ENCODE data around the gene ZNF329. TPM values are rescaled to one million over a fixed set of nuclear protein-coding genes. Genes with fewer than 3 reads are reported as not detected.
A peak's percentile ranks its signal among the peaks of the same experiment; 100 is the strongest.

The ZNF329 gene
- total and polyA plus RNA-seq, 4 donors: 19.8 to 34.5 (median 26.0) TPM

- 97% methylated on average over 6 of the region's 12 CpGs for WGBS (ENCODE audit: insufficient coverage)
- Histone ChIP-seq H3K9me3 (ENCODE audit: control insufficient read depth, insufficient read depth, low read length) (peaks cover 64% of the 10 kb centered on the region), H3K36me3 (ENCODE audit: control insufficient read depth, insufficient read depth, low read length) (peaks cover 59% of the 10 kb centered on the region), H3K4me1 (ENCODE audit: control insufficient read depth, insufficient read depth, low read length) (no peaks in the 10 kb centered on the region), H3K27ac (ENCODE audit: low read depth, low read length) (no peak overlapping the region), H3K4me3 (ENCODE audit: low read depth, low read length) (no peak overlapping the region), H3K27me3 (ENCODE audit: control insufficient read depth, insufficient read depth, low read length) (no peaks in the 10 kb centered on the region)
- DNase-seq (ENCODE audit: low read depth in 4 of 6, low spot score in 6 of 6): no peak
Measured at GRCh38 chr19:58128041-58128685, 22.4 kb downstream of the ZNF329 start.

DNA sequence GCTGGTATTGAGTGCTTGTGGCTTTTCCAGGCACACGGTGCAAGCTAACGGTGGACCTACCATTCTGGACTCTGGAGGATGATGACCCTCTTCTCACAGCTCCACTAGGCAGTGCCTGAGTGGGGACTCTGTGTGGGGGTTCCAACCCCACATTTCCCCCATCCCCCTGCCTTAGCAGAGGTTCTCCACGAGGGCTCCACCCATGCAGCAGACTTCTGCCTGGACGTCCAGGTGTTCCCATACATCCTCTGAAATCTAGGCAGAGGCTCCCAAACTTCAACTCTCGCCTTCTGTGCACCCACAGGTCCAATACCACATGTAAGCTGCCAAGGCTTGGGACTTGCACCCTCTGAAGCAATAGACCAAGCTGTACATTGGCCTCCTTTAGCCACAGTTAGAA is 27.2 kb downstream of the ZNF329 start:
- Histone ChIP-seq H3K4me1 (ENCODE audit: control insufficient read depth, insufficient read depth, low read length) (no peaks in the 10 kb centered on the region), H3K36me3 (ENCODE audit: control insufficient read depth, insufficient read depth, low read length) (peaks cover 19% of the 10 kb centered on the region), H3K4me3 (ENCODE audit: low read depth, low read length) (no peak overlapping the region), H3K27me3 (ENCODE audit: control insufficient read depth, insufficient read depth, low read length) (no peaks in the 10 kb centered on the region), H3K27ac (ENCODE audit: low read depth, low read length) (no peak overlapping the region), H3K9me3 (ENCODE audit: control insufficient read depth, insufficient read depth, low read length) (peaks cover 57% of the 10 kb centered on the region)
- 44% methylated on average over 3 of the region's 5 CpGs for WGBS (ENCODE audit: insufficient coverage)
- DNase-seq (ENCODE audit: low read depth in 4 of 6, low spot score in 6 of 6): no peak

DNA sequence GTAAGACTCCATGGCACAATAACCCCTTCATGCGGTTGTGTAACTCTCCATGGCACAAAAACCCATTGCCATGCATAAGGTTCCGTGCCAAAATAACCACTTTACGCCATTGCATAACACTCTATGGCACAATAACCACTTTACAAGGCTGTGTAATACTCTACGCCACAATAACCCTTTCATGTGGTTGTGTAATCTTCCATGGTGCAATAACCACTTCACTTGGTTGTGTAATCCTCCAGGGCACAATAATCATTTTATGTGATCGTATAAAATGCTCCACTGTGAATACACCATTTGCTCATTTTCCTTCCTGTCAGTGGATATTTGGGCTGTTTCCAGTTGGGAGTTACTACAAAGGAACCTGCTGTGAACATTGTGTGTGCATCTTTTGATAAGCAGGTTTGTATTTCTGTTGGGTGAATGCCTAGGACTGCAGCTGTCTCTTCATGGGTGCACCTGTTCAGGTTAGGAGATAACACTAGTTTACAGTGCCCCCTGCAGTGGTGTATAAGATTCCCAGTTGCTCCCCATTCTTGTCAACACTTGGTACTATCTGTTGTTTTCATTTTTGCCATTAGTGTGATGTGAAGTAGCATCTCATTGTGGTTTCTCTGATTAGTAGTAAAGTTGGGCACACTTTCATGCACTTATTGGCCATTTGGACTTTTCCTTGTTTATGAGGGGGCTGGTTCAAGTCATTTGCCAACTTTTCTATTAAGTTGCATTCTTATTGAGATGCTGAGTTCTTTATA is 31.4 kb downstream of the ZNF329 start:
- WGBS (ENCODE audit: insufficient coverage): 75% methylated on average over 4 of the region's 5 CpGs
- no peak for DNase-seq (ENCODE audit: low read depth in 4 of 6, low spot score in 6 of 6)
- H3K36me3 ChIP-seq (ENCODE audit: control insufficient read depth, insufficient read depth, low read length): no peaks in the 10 kb centered on the region
- peaks cover 9% of the 10 kb centered on the region for H3K4me1 ChIP-seq (ENCODE audit: control insufficient read depth, insufficient read depth, low read length)
- H3K27me3 ChIP-seq (ENCODE audit: control insufficient read depth, insufficient read depth, low read length): peaks cover 8% of the 10 kb centered on the region
- H3K4me3 ChIP-seq (ENCODE audit: low read depth, low read length): no peak overlapping the region
- peaks cover 28% of the 10 kb centered on the region for H3K9me3 ChIP-seq (ENCODE audit: control insufficient read depth, insufficient read depth, low read length)
- H3K27ac ChIP-seq (ENCODE audit: low read depth, low read length): no peak overlapping the region

GRCh38 chr19:58117841-58118575 is 32.6 kb downstream of the ZNF329 start:
- no peak overlapping the region for H3K27ac ChIP-seq (ENCODE audit: low read depth, low read length)
- WGBS (ENCODE audit: insufficient coverage): 2% methylated on average over 77 of the region's 77 CpGs
- H3K4me1 ChIP-seq (ENCODE audit: control insufficient read depth, insufficient read depth, low read length): peaks cover 9% of the 10 kb centered on the region
- H3K4me3 ChIP-seq (ENCODE audit: low read depth, low read length): peak overlapping the region; percentile 32
- H3K36me3 ChIP-seq (ENCODE audit: control insufficient read depth, insufficient read depth, low read length): no peaks in the 10 kb centered on the region
- H3K9me3 ChIP-seq (ENCODE audit: control insufficient read depth, insufficient read depth, low read length): peaks cover 23% of the 10 kb centered on the region
- peak in 3 of 6 donors; percentile 11 to 76 (median 14) for DNase-seq (ENCODE audit: low read depth in 4 of 6, low spot score in 6 of 6)
- peaks cover 8% of the 10 kb centered on the region for H3K27me3 ChIP-seq (ENCODE audit: control insufficient read depth, insufficient read depth, low read length)

DNA sequence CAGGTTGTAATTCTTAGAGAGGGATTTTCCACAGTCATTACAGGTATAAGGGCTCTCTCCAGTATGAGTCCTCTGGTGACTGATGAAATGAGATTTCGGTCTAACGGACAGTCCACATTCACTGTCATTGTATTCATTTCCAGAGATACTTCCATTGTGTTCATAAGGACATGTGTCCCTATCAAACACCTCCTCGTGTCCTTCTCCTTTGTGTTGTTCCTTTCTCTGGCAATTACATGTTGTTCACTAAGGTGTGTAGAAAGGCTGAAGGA is 42.1 kb downstream of the ZNF329 start:
- Histone ChIP-seq H3K27me3 (ENCODE audit: control insufficient read depth, insufficient read depth, low read length) (no peaks in the 10 kb centered on the region), H3K4me1 (ENCODE audit: control insufficient read depth, insufficient read depth, low read length) (no peaks in the 10 kb centered on the region), H3K36me3 (ENCODE audit: control insufficient read depth, insufficient read depth, low read length) (no peaks in the 10 kb centered on the region), H3K9me3 (ENCODE audit: control insufficient read depth, insufficient read depth, low read length) (peaks cover 23% of the 10 kb centered on the region), H3K27ac (ENCODE audit: low read depth, low read length) (no peak overlapping the region), H3K4me3 (ENCODE audit: low read depth, low read length) (no peak overlapping the region)
- no peak for DNase-seq (ENCODE audit: low read depth in 4 of 6, low spot score in 6 of 6)
- WGBS (ENCODE audit: insufficient coverage): no CpG with 5 or more reads among the region's 3 CpGs

DNA sequence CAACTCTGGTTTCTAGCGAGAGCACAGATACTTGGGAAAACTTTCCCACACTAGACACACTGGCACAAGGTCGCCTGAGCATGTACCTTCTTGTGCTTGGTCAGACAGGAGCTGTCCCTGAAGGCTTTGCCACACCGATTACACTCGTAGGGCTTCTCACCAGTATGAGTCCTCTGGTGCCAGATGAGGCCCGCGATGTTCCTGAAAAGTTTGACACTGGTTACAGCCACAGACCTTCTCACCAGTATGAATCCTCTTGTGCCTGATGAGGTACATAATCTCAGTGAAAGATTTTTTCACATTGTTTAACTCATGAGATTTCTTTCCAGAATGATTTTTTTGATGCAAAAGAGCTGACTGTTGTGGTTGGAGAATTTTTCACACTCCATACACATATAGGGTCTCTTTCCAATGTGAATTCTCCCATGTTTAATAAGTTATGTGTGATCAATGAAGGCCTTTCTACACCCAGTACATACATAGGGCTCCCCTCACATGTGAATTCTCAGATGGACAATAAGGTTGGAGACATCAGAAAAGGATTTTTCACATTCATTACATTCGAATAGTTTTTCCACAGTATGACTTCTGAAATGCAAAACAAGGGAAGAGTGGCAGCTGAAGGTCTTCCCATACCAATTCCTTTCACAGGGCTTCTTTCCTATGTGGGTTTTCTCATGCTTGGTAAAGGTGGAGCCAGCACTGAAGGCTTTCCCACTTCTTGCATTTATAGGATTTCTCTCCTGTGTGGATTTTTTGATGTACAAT is 42.6 kb downstream of the ZNF329 start:
- WGBS (ENCODE audit: insufficient coverage): 89% methylated on average over 4 of the region's 7 CpGs
- H3K4me3 ChIP-seq (ENCODE audit: low read depth, low read length): no peak overlapping the region
- H3K36me3 ChIP-seq (ENCODE audit: control insufficient read depth, insufficient read depth, low read length): no peaks in the 10 kb centered on the region
- no peak overlapping the region for H3K27ac ChIP-seq (ENCODE audit: low read depth, low read length)
- DNase-seq (ENCODE audit: low read depth in 4 of 6, low spot score in 6 of 6): no peak
- H3K4me1 ChIP-seq (ENCODE audit: control insufficient read depth, insufficient read depth, low read length): no peaks in the 10 kb centered on the region
- H3K27me3 ChIP-seq (ENCODE audit: control insufficient read depth, insufficient read depth, low read length): no peaks in the 10 kb centered on the region
- H3K9me3 ChIP-seq (ENCODE audit: control insufficient read depth, insufficient read depth, low read length): peaks cover 23% of the 10 kb centered on the region

GRCh38 chr19:58098682-58098998 is 51.9 kb downstream of the ZNF329 start:
- Histone ChIP-seq H3K27me3 (ENCODE audit: control insufficient read depth, insufficient read depth, low read length) (no peaks in the 10 kb centered on the region), H3K36me3 (ENCODE audit: control insufficient read depth, insufficient read depth, low read length) (peaks cover 22% of the 10 kb centered on the region), H3K4me1 (ENCODE audit: control insufficient read depth, insufficient read depth, low read length) (peaks cover 29% of the 10 kb centered on the region), H3K9me3 (ENCODE audit: control insufficient read depth, insufficient read depth, low read length) (no peaks in the 10 kb centered on the region), H3K27ac (ENCODE audit: low read depth, low read length) (peak overlapping the region; percentile 93), H3K4me3 (ENCODE audit: low read depth, low read length) (peak overlapping the region; percentile 59)
- no peak for DNase-seq (ENCODE audit: low read depth in 4 of 6, low spot score in 6 of 6)
- WGBS (ENCODE audit: insufficient coverage): 0% methylated on average over 1 of the region's 2 CpGs

DNA sequence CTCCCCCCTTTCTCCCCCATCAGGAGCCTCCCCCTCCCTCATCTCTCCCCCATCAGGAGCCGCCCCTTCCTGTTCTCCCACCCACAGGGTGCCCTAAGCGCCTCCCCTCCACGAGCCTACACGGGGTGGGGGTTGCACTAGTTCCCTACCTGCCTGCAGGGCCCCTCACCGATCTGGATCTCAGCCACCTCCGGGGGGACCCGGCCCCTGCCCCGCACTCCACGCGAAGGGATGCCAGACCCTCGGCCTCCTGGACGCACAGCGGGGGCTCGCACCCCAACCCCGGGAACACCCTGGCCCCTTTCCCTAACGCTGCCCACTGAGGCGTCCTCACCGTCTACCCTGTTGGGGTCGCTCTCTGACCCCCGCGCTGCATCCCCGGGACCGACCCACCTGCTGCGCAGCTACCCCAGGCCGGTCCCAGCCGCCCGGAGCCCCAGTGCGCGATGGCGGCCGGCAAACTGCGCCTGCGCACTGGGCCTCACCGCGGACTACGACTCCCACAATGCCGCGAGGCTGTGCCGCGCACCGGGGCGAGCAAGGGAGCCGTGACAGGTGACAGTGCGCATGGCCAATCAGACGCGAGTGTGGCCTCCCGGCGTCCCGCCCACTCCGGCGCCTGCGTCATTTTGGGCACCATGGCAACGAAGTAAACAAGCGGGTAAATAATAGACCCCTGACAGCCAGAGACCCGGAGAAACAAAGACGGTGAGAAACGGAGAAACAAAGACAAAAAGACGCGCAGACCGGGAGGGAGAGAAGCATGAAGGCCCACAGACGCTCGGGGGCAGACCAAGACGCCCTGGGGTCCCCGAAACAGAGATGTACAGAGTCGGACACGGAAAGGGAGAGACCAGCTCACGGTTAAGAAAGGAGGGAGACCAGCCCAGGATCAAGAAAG is 52.6 kb downstream of the ZNF329 start, which contains the start of gene ZSCAN18:
TSS of gene ZSCAN18 (minus strand) at position 451 of the 901 bp plus-strand sequence. CDS start 7,964 bp downstream, outside the sequence.
- peak; percentile 96 to 100 (median 98) for DNase-seq (ENCODE audit: low read depth in 4 of 6, low spot score in 6 of 6)

More for the DNA sequence above, 52.6 kb downstream of the ZNF329 start, which contains the start of gene ZSCAN18:
- Histone ChIP-seq H3K27ac (ENCODE audit: low read depth, low read length) (peak within 1 kb of the TSS; percentile 93), H3K4me3 (ENCODE audit: low read depth, low read length) (peak within 1 kb of the TSS; percentile 90), H3K9me3 (ENCODE audit: control insufficient read depth, insufficient read depth, low read length) (no peaks in the 10 kb centered on the region), H3K27me3 (ENCODE audit: control insufficient read depth, insufficient read depth, low read length) (no peaks in the 10 kb centered on the region), H3K4me1 (ENCODE audit: control insufficient read depth, insufficient read depth, low read length) (peaks cover 29% of the 10 kb centered on the region), H3K36me3 (ENCODE audit: control insufficient read depth, insufficient read depth, low read length) (peaks cover 23% of the 10 kb centered on the region)
- WGBS (ENCODE audit: insufficient coverage): under 1% methylated on average over 67 of the region's 67 CpGs

Data from spinal cord (tissue), 10 donors.